H1 (cell line): ENCODE measurements around the gene ZBTB40. TPM values are rescaled to one million over a fixed set of nuclear protein-coding genes. Genes with fewer than 3 reads are reported as not detected.

Experiments used
- CTCF ChIA-PET: fragments of 300-600 bp; sonication (Branson Sonifier 250); formaldehyde crosslinking; loops from one replicate; lab custom pipeline; 2021; ENCODE audit not compliant: partially characterized antibody; lab: Charles Lee
- POLR2A ChIA-PET: fragments of 300-600 bp; sonication (Branson Sonifier 250); formaldehyde crosslinking; loops from one replicate; lab custom pipeline; 2021; ENCODE audit warnings: inconsistent platforms; ENCODE audit not compliant: partially characterized antibody; lab: Charles Lee
- DNase-seq, 2 experiments: peaks; one replicate each; pipeline versions ENCODE4 v3.0.0 to v3.0.0-alpha.2; 2010 to 2022; ENCODE audit warnings: low spot score in 2 of 2, low read depth in 1 of 2, mixed read lengths in 1 of 2
- FAIRE-seq: peaks from 2 replicates; lab custom pipeline; 2011; peaks lifted over from hg19 to GRCh38; lab: Jason Lieb, UNC
- H2AFZ ChIP-seq: 2 replicates; pipeline ENCODE4 v1.8.1; 2012; ENCODE audit warnings: low read length, inconsistent platforms
- H2AK5ac ChIP-seq: 2 replicates; pipeline ENCODE4 v1.6.1; 2013; ENCODE audit warnings: low read depth, low read length
- H2BK120ac ChIP-seq: replicated peaks from 2 replicates; pipeline ENCODE3; 2013; ENCODE audit warnings: low read depth, low read length, inconsistent platforms
- H2BK12ac ChIP-seq: 2 replicates; pipeline ENCODE4 v1.6.1; 2013; ENCODE audit warnings: low read depth, low read length
- H2BK15ac ChIP-seq: 2 replicates; pipeline ENCODE4 v1.6.1; 2013; ENCODE audit warnings: low read length
- H2BK20ac ChIP-seq: 2 replicates; pipeline ENCODE4 v1.6.1; 2013; ENCODE audit warnings: low read length
- H2BK5ac ChIP-seq: 2 replicates; pipeline ENCODE4 v1.6.1; 2013; ENCODE audit warnings: low read depth, low read length
- H3K14ac ChIP-seq: 2 replicates; pipeline ENCODE4 v1.6.1; 2013; ENCODE audit warnings: inconsistent platforms; ENCODE audit not compliant: insufficient read length
- H3K18ac ChIP-seq: 2 replicates; pipeline ENCODE4 v1.6.1; 2013; ENCODE audit warnings: low read length; ENCODE audit errors: extremely low read depth
- H3K23ac ChIP-seq: 2 replicates; pipeline ENCODE4 v1.6.1; 2013; ENCODE audit warnings: inconsistent platforms; ENCODE audit not compliant: insufficient read length
- H3K23me2 ChIP-seq: 2 replicates; pipeline ENCODE4 v1.6.1; 2013; ENCODE audit warnings: low read depth, low read length
- H3K27ac ChIP-seq: 2 replicates; pipeline ENCODE4 v1.6.1; 2011; ENCODE audit warnings: low read depth, low read length, inconsistent platforms
- H3K27me3 ChIP-seq, 4 experiments: replicated peaks in 1 of 4; 1 replicate in 1 of 4; 2 replicates in 3 of 4; pipeline versions ENCODE4 v1.6.1 to v1.8.1; 2011 to 2013; ENCODE audit warnings: low read length in 3 of 4, mild to moderate bottlenecking in 3 of 4, inconsistent platforms in 2 of 4, mixed read lengths in 2 of 4, moderate library complexity in 1 of 4; ENCODE audit not compliant: control insufficient read depth in 3 of 4, insufficient read depth in 3 of 4; ENCODE audit errors: extremely low read depth in 1 of 4
- H3K36me3 ChIP-seq, 4 experiments: 2 replicates each; pipeline versions ENCODE4 v1.6.1 to v1.8.1; 2011 to 2013; ENCODE audit warnings: mild to moderate bottlenecking in 4 of 4, low read length in 3 of 4, moderate library complexity in 2 of 4, control low read depth in 1 of 4, inconsistent platforms in 1 of 4; ENCODE audit not compliant: insufficient read depth in 4 of 4, control insufficient read depth in 2 of 4
- H3K4ac ChIP-seq: replicated peaks from 2 replicates; pipeline ENCODE3; 2013; ENCODE audit warnings: low read length, low read depth, mixed read lengths, inconsistent platforms; ENCODE audit not compliant: insufficient read length
- H3K4me1 ChIP-seq, 4 experiments: replicated peaks in 1 of 4; 1 replicate in 1 of 4; 2 replicates in 3 of 4; pipeline versions ENCODE4 v1.6.1 to v1.8.1; 2011 to 2013; ENCODE audit warnings: low read length in 3 of 4, inconsistent platforms in 2 of 4, mixed read lengths in 1 of 4; ENCODE audit not compliant: insufficient read depth in 4 of 4, control insufficient read depth in 3 of 4
- H3K4me2 ChIP-seq, 2 experiments: 2 replicates each; pipeline versions ENCODE4 v1.6.1 to v1.8.1; 2011 to 2013; ENCODE audit warnings: low read depth in 2 of 2, low read length in 2 of 2, control low read depth in 1 of 2, inconsistent platforms in 1 of 2, mild to moderate bottlenecking in 1 of 2; ENCODE audit not compliant: insufficient read depth in 1 of 2
- H3K4me3 ChIP-seq, 4 experiments: fragments of 200-600, 300-600 bp in 1 of 4; sonication (generic), shearing (Covaris generic), sonication (Bioruptor Twin) in 1 of 4; 2 replicates each; pipeline versions ENCODE4 v1.5.1 to v1.8.1; 2011 to 2016; ENCODE audit warnings: low read length in 4 of 4, low read depth in 3 of 4, control low read depth in 2 of 4, inconsistent platforms in 2 of 4, mild to moderate bottlenecking in 2 of 4, mixed read lengths in 1 of 4, moderate library complexity in 1 of 4; ENCODE audit not compliant: insufficient read depth in 2 of 4; ENCODE audit errors: extremely low read depth in 1 of 4
- H3K56ac ChIP-seq: replicated peaks from 2 replicates; pipeline ENCODE3; 2013; ENCODE audit warnings: low read depth, mild to moderate bottlenecking, mixed read lengths, low read length, inconsistent platforms; ENCODE audit not compliant: insufficient read length
- H3K79me1 ChIP-seq: 2 replicates; pipeline ENCODE4 v1.6.1; 2013; ENCODE audit warnings: low read depth, low read length, control low read depth
- H3K79me2 ChIP-seq, 2 experiments: 2 replicates each; pipeline versions ENCODE4 v1.6.1 to v1.8.1; 2012 to 2013; ENCODE audit warnings: low read length in 2 of 2, mild to moderate bottlenecking in 2 of 2, inconsistent platforms in 1 of 2; ENCODE audit not compliant: insufficient read depth in 2 of 2, control insufficient read depth in 1 of 2
- H3K9ac ChIP-seq, 4 experiments: replicated peaks in 1 of 4; 1 replicate in 1 of 4; 2 replicates in 3 of 4; pipeline versions ENCODE4 v1.6.1 to v1.8.1; 2011 to 2013; ENCODE audit warnings: low read depth in 3 of 4, low read length in 3 of 4, control low read depth in 2 of 4, mild to moderate bottlenecking in 2 of 4, moderate library complexity in 2 of 4, inconsistent platforms in 1 of 4; ENCODE audit errors: extremely low read depth in 1 of 4
- H3K9me3 ChIP-seq, 2 experiments: 2 replicates each; pipeline versions ENCODE4 v1.6.1 to v1.8.1; 2012 to 2013; ENCODE audit warnings: mild to moderate bottlenecking in 2 of 2, moderate library complexity in 2 of 2, control low read depth in 1 of 2, inconsistent platforms in 1 of 2, low read depth in 1 of 2, low read length in 1 of 2, mixed read lengths in 1 of 2; ENCODE audit not compliant: insufficient read depth in 2 of 2
- H4K20me1 ChIP-seq, 2 experiments: replicated peaks in 1 of 2; 2 replicates each; pipeline versions ENCODE3 to v1.8.1; 2011 to 2013; ENCODE audit warnings: inconsistent platforms in 2 of 2, low read length in 2 of 2, mild to moderate bottlenecking in 1 of 2; ENCODE audit not compliant: insufficient read depth in 2 of 2, control insufficient read depth in 1 of 2
- H4K5ac ChIP-seq: 2 replicates; pipeline ENCODE4 v1.6.1; 2013; ENCODE audit warnings: low read length, low read depth, mixed read lengths, inconsistent platforms; ENCODE audit not compliant: insufficient read length
- H4K8ac ChIP-seq: 2 replicates; pipeline ENCODE4 v1.8.0; 2013; ENCODE audit warnings: mild to moderate bottlenecking, moderate library complexity, low read length, inconsistent platforms; ENCODE audit not compliant: insufficient read depth; ENCODE audit errors: extremely low read depth
- H4K91ac ChIP-seq: replicated peaks from 2 replicates; pipeline ENCODE3; 2013; ENCODE audit warnings: low read length, mixed read lengths, inconsistent platforms; ENCODE audit not compliant: insufficient read length
- WGBS, 2 experiments: shearing (Covaris generic) in 1 of 2; methylation state at CpG; one replicate each; pipeline versions ENCODE4 v1.1.6 to v1.1.7; 2013 to 2015; ENCODE audit warnings: low lambda C conversion rate in 2 of 2, mixed read lengths in 2 of 2, inconsistent platforms in 1 of 2, low coverage in 1 of 2, missing lambda C conversion rate in 1 of 2; ENCODE audit not compliant: insufficient replicate concordance in 2 of 2, insufficient coverage in 1 of 2, insufficient read length in 1 of 2; ENCODE audit errors: extremely low coverage in 1 of 2, missing lambda C conversion rate in 1 of 2; 5-methylcytosine and 5-hydroxymethylcytosine counted together
- polyA plus RNA-seq, 7 experiments: library from polyadenylated mRNA; depleted of rRNA in 3 of 7; stranded (reverse) in 5 of 7; unstranded in 2 of 7; fragments of >200 nt in 5 of 7; fragments of 200-250 nt in 2 of 7; gene quantifications; 1 replicate in 5 of 7; 2 replicates in 1 of 7; 4 replicates in 1 of 7; pipeline versions ENCODE4 v1.2.1 to v1.2.3, GENCODE V29; 2011 to 2013; ENCODE audit warnings: missing spikeins in 2 of 7, mixed read lengths in 2 of 7
- total RNA-seq: library from RNA; stranded (reverse); fragmentation: NEBNext Ultra II Directional; extraction: Animal tissue kit (Norgen Biotek cat#: 25700); gene quantifications from 2 replicates; pipeline ENCODE4 v1.2.1, GENCODE V29; 2021

Gene ZBTB40
- total and polyA plus RNA-seq, 2 of the 8 experiments (the other 6 are each of a cell fraction or from before 2014, with no cell fraction given) = 3.1 to 19.3 TPM

DNA sequence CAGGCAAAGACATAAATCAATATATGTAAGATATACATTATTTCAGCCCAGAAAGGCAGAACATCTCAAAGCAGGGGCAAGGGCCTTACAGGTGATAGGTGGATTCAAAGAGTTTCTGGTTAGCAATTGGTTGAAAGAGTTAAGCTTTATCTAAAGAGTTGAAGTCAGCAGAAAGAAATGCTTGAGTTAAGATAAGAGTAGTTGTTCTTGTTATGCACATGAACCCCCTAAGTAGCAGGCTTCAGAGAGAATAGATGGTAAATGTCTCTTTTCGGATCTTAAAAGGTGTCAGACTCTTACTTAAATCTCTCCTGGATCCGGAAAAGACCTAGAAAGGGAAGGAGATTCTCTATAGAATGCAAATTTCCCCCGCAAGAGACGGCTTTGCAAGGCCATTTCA lies 8.3 kb upstream of the ZBTB40 start:
- Histone ChIP-seq H3K9ac (no peak overlapping the region), H2AFZ (no peak overlapping the region), H3K27ac (no peak overlapping the region), H2BK120ac (no peak overlapping the region), H3K4me1 (peaks cover 2 to 11% (median 7%) of the 10 kb centered on the region in 4 experiments; a peak in 6 of 7 replicates), H2BK12ac (no peak overlapping the region), H3K14ac (no peak overlapping the region), H4K5ac (no peak overlapping the region), H2BK20ac (no peak overlapping the region), H4K20me1 (no peaks in the 10 kb centered on the region), H3K56ac (no peak overlapping the region), H3K18ac (no peak overlapping the region), H3K23ac (no peak overlapping the region), H2BK15ac (no peak overlapping the region), H3K4ac (no peak overlapping the region), H3K79me2 (no peaks in the 10 kb centered on the region), H2BK5ac (no peak overlapping the region; the same call in 1 of the 2 replicates), H3K4me2 (peak overlapping the region in 1 of 2 experiments; percentile 49; a peak in 3 of 4 replicates), H2AK5ac (no peak overlapping the region), H4K8ac (no peak overlapping the region), H3K23me2 (no peaks in the 10 kb centered on the region), H3K9me3 (peaks cover 0 to 3% of the 10 kb centered on the region in 2 experiments; a peak in 2 of 4 replicates), H3K36me3 (no peaks in the 10 kb centered on the region), H3K79me1 (no peaks in the 10 kb centered on the region), H3K4me3 (peak overlapping the region in 1 of 4 experiments; percentile 24; a peak in 1 of 8 replicates), H3K27me3 (no peaks in the 10 kb centered on the region), H4K91ac (no peak overlapping the region)
- 24% methylated on average over 4 of the region's 4 CpGs; no CpG with 5 or more reads in 1 of the 2 experiments for WGBS, 2 experiments
- CTCF ChIA-PET = interaction anchor here (1.1 to 1.3 kb wide), 3 partner anchors 20 to 199 kb away, joined by 3 to 5 read pairs (median 4); no protein-coding TSS in a partner anchor
- FAIRE-seq (no peak), DNase-seq (no peak)
- POLR2A ChIA-PET = interaction anchor here (2.1 kb wide), 1 partner anchor 9 kb away, joined by 6 read pairs; the partner anchor contains the start of gene ZBTB40
